ENCODE results near the gene CT55. TPM values are rescaled to one million over a fixed set of nuclear protein-coding genes. Genes with fewer than 3 reads are reported as not detected.

The CT55 gene
- total RNA-seq, 1 donor from 2014 or later, result not detected

DNA sequence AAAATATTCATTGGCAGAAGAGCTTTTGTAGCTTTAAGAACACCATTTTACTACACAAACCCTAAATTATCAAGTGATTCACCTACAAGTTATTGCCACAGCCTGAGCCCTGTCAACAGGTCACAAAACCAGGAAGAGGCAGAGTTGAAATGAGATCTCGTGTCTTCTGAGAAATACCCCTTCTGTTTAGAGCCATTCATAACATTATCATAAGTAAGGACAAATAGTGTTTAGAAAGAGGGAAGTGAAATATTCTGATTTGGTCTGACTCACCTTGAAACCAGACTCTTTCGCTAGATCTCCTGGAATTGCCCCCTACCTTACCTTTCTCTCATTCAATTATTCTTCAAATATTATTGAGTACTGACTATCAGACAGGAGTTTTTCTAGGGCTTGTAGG is 56.8 kb downstream of the CT55 start:
- Histone ChIP-seq H3K79me2 (ENCODE audit: low read depth) (no peaks in the 10 kb centered on the region), H3K4me3 (no peak overlapping the region), H3K36me3 (no peaks in the 10 kb centered on the region), H3K4me2 (no peak overlapping the region), H2AFZ (replicated peaks) (no peak overlapping the region), H3F3A (ENCODE audit: low read depth) (peaks cover 3% of the 10 kb centered on the region), H3K4me1 (no peaks in the 10 kb centered on the region), H4K20me1 (ENCODE audit: low read depth) (no peaks in the 10 kb centered on the region), H3K27ac (no peak overlapping the region), H3K27me3 (no peaks in the 10 kb centered on the region), H3K9me3 (ENCODE audit: low read depth) (peaks cover 4% of the 10 kb centered on the region), H3K9ac (no peak overlapping the region)
- DNase-seq (ENCODE audit: low spot score), result no peak
- no peaks in the 10 kb centered on the region for H3K36me3 Mint-ChIP-seq
- no peak overlapping the region for H3K4me3 Mint-ChIP-seq
- H3K27me3 Mint-ChIP-seq (ENCODE audit: insufficient read depth, low read depth), result no peaks in the 10 kb centered on the region
- TF ChIP-seq EZH2phosphoT487 (IDR thresholded peaks at IDR 0.05) (no peak), EZH2 (IDR thresholded peaks at IDR 0.05) (no peak)
- TF ChIP-seq, protein P1, sequence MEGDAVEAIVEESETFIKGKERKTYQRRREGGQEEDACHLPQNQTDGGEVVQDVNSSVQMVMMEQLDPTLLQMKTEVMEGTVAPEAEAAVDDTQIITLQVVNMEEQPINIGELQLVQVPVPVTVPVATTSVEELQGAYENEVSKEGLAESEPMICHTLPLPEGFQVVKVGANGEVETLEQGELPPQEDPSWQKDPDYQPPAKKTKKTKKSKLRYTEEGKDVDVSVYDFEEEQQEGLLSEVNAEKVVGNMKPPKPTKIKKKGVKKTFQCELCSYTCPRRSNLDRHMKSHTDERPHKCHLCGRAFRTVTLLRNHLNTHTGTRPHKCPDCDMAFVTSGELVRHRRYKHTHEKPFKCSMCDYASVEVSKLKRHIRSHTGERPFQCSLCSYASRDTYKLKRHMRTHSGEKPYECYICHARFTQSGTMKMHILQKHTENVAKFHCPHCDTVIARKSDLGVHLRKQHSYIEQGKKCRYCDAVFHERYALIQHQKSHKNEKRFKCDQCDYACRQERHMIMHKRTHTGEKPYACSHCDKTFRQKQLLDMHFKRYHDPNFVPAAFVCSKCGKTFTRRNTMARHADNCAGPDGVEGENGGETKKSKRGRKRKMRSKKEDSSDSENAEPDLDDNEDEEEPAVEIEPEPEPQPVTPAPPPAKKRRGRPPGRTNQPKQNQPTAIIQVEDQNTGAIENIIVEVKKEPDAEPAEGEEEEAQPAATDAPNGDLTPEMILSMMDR (IDR thresholded peaks at IDR 0.05), result no peak
- no peaks in the 10 kb centered on the region for H3K4me1 Mint-ChIP-seq
- H3K9me3 Mint-ChIP-seq, result peaks cover 6% of the 10 kb centered on the region
- H3K27ac Mint-ChIP-seq, result no peak overlapping the region

DNA sequence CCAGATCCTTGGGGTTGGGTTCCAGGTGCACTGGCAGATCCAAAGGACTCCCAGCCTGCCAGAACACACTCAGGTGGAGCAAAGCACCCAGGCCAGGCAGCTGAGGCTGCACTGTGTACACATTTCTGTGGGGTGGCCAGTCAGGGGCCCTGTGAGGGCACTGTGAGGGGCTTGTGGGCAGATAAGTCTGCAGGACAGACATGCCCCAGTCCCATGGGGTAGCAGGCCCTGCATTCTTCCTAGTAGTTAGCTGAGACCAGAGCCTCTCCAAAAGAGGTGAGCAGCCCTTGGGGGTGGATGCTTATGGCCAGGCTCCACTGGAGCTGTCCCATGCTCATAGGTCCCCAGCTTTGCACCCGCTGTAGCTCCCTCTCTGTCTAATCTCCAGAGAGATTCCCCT is 58.5 kb downstream of the CT55 start:
- no peak overlapping the region for H3K4me2 ChIP-seq
- no peaks in the 10 kb centered on the region for H3K36me3 ChIP-seq
- H3K9me3 ChIP-seq (ENCODE audit: low read depth), result peaks cover 4% of the 10 kb centered on the region
- H4K20me1 ChIP-seq (ENCODE audit: low read depth), result no peaks in the 10 kb centered on the region
- H2AFZ ChIP-seq (replicated peaks), result no peak overlapping the region
- DNase-seq (ENCODE audit: low spot score), result no peak
- H3K79me2 ChIP-seq (ENCODE audit: low read depth), result no peaks in the 10 kb centered on the region
- no peaks in the 10 kb centered on the region for H3K27me3 ChIP-seq
- TF ChIP-seq EZH2phosphoT487 (IDR thresholded peaks at IDR 0.05), result no peak
- no peak for TF ChIP-seq EZH2 (IDR thresholded peaks at IDR 0.05)
- TF ChIP-seq, protein P1 (IDR thresholded peaks at IDR 0.05), result no peak
- H3K36me3 Mint-ChIP-seq, result no peaks in the 10 kb centered on the region
- peaks cover 6% of the 10 kb centered on the region for H3K9me3 Mint-ChIP-seq
- no peaks in the 10 kb centered on the region for H3K4me1 Mint-ChIP-seq
- no peak overlapping the region for H3K9ac ChIP-seq
- H3K27me3 Mint-ChIP-seq (ENCODE audit: insufficient read depth, low read depth), result no peaks in the 10 kb centered on the region
- no peaks in the 10 kb centered on the region for H3K4me1 ChIP-seq
- H3K27ac Mint-ChIP-seq, result no peak overlapping the region
- no peak overlapping the region for H3K4me3 ChIP-seq
- H3K4me3 Mint-ChIP-seq, result no peak overlapping the region
- peaks cover 3% of the 10 kb centered on the region for H3F3A ChIP-seq (ENCODE audit: low read depth)
- H3K27ac ChIP-seq, result no peak overlapping the region

DNA sequence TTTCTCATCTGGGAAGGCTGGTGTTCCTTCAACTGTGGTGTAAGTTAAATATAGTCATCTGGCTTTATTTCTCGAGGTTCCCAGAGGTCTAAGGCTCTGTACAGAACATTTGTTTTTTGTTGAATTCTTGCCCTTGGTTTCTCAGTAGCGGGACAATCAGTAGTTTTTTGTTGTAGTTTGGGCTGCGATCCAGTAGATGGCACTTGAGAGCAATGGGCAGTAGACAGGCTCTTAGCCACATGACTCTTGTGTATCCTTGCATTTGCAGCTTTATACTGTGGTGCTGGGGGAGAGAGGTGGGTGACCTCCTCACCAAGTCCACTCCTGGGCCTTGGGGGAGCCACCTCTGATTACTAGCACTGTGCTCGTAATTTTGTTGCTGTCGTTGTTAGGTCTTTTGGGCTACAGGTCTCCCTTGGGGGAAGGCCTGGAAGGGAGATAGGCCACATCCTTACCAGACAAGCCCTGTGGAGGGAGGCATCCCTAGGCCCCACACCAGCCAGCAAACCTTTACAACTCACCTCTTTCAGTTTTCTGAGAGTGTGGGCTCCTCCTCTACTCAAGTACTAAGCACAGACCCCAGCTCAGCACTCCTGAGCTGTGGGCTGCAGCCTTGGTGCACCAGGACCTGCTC is 59.0 kb downstream of the CT55 start:
- Histone ChIP-seq H2AFZ (replicated peaks) (no peak overlapping the region), H3K27me3 (no peaks in the 10 kb centered on the region), H3K27ac (no peak overlapping the region), H3K36me3 (no peaks in the 10 kb centered on the region), H3F3A (ENCODE audit: low read depth) (peaks cover 3% of the 10 kb centered on the region), H3K4me1 (no peaks in the 10 kb centered on the region), H3K4me3 (no peak overlapping the region), H3K9ac (no peak overlapping the region), H3K79me2 (ENCODE audit: low read depth) (no peaks in the 10 kb centered on the region), H3K4me2 (no peak overlapping the region), H3K9me3 (ENCODE audit: low read depth) (peaks cover 4% of the 10 kb centered on the region), H4K20me1 (ENCODE audit: low read depth) (no peaks in the 10 kb centered on the region)
- DNase-seq (ENCODE audit: low spot score), result peak; percentile 31
- TF ChIP-seq EZH2phosphoT487 (IDR thresholded peaks at IDR 0.05), result no peak
- TF ChIP-seq EZH2 (IDR thresholded peaks at IDR 0.05), result no peak
- TF ChIP-seq, protein P1 (IDR thresholded peaks at IDR 0.05), result peak; percentile 64
- no peaks in the 10 kb centered on the region for H3K36me3 Mint-ChIP-seq
- no peak overlapping the region for H3K4me3 Mint-ChIP-seq
- no peaks in the 10 kb centered on the region for H3K4me1 Mint-ChIP-seq
- H3K9me3 Mint-ChIP-seq, result peaks cover 6% of the 10 kb centered on the region
- H3K27ac Mint-ChIP-seq, result no peak overlapping the region
- H3K27me3 Mint-ChIP-seq (ENCODE audit: insufficient read depth, low read depth), result no peaks in the 10 kb centered on the region

All from neural progenitor cell (in vitro differentiated cells).